ENCODE data around the gene PUS7L.
A peak's percentile ranks its signal among the peaks of the same experiment; 100 is the strongest.

GRCh38 chr12:43758728-43759563, at the start of gene PUS7L, which contains the start of gene IRAK4:
- peak in 2 of 4 donors; percentile 75 to 76 for TF ChIP-seq POLR2A (IDR thresholded peaks at IDR 0.05)
- TF ChIP-seq CTCF (IDR thresholded peaks at IDR 0.05): peak; percentile 20 to 61 (median 44)
